AG04450 (cell line): ENCODE data around the gene RAB43. TPM values are rescaled to one million over a fixed set of nuclear protein-coding genes. Genes with fewer than 3 reads are reported as not detected.

ENCODE experiments used
- CTCF ChIA-PET: fragments of 300-600, 350-600 bp; formaldehyde crosslinking; extraction: SDS; loops from one replicate; lab custom pipeline; 2022; ENCODE audit warnings: antibody characterized with exemption, inconsistent platforms; lab: Charles Lee
- POLR2A ChIA-PET: fragments of 350-600 bp; formaldehyde crosslinking; extraction: SDS; loops from one replicate; lab custom pipeline; 2021; ENCODE audit warnings: antibody characterized with exemption, inconsistent platforms; lab: Yijun Ruan, JAX
- DNase-seq: peaks from one replicate; pipeline ENCODE4 v3.0.0-alpha.2; 2011; ENCODE audit warnings: low read depth, low spot score
- H3K27ac ChIP-seq: one replicate; pipeline ENCODE4 v1.5.1; 2012; ENCODE audit warnings: low read depth, low read length, control low read depth
- H3K27me3 ChIP-seq: one replicate; pipeline ENCODE4 v1.6.0; 2012; ENCODE audit warnings: low read length; ENCODE audit not compliant: control insufficient read depth, insufficient read depth
- H3K4me3 ChIP-seq: 2 replicates; pipeline ENCODE4 v1.5.1; 2011; ENCODE audit warnings: mild to moderate bottlenecking, low read depth, low read length, control low read depth
- H3K9me3 ChIP-seq: 2 replicates; pipeline ENCODE4 v1.5.1; 2012; ENCODE audit warnings: low read length; ENCODE audit not compliant: control insufficient read depth, insufficient read depth
- polyA plus RNA-seq: library from polyadenylated mRNA; depleted of rRNA; stranded (reverse); fragments of >200 nt; gene quantifications from 2 replicates; pipeline ENCODE4 v1.2.3, GENCODE V29; 2011
- TF ChIP-seq, protein P1 (sequence below): IDR thresholded peaks from 2 replicates; pipeline ENCODE4 v1.5.1; 2011; ENCODE audit warnings: low read depth, low read length, control low read depth, inconsistent platforms

Gene RAB43
- polyA plus RNA-seq, 1 experiment: 6.9 TPM

- POLR2A ChIA-PET: interaction anchor here (1.6 kb wide), 1 partner anchor 12 kb away, joined by 3 read pairs; no protein-coding TSS in a partner anchor
- CTCF ChIA-PET: interaction anchor here (0.8 kb wide), 1 partner anchor 162 kb away, joined by 3 read pairs; no protein-coding TSS in a partner anchor
- no peaks in the 10 kb centered on the region for H3K9me3 ChIP-seq
Measured at GRCh38 chr3:129132097-129132866, 10.7 kb upstream of the RAB43 start.

GRCh38 chr3:129131465-129132088 lies 10.0 kb upstream of the RAB43 start:
- Histone ChIP-seq H3K27me3 (no peaks in the 10 kb centered on the region), H3K4me3 (no peak overlapping the region), H3K9me3 (no peaks in the 10 kb centered on the region), H3K27ac (no peak overlapping the region)
- POLR2A ChIA-PET: interaction anchor here (1.6 kb wide), 1 partner anchor 11 kb away, joined by 3 read pairs; no protein-coding TSS in a partner anchor
- CTCF ChIA-PET: interaction anchor here (0.8 kb wide), 1 partner anchor 76 kb away, joined by 3 read pairs; no protein-coding TSS in a partner anchor
- TF ChIP-seq, protein P1, sequence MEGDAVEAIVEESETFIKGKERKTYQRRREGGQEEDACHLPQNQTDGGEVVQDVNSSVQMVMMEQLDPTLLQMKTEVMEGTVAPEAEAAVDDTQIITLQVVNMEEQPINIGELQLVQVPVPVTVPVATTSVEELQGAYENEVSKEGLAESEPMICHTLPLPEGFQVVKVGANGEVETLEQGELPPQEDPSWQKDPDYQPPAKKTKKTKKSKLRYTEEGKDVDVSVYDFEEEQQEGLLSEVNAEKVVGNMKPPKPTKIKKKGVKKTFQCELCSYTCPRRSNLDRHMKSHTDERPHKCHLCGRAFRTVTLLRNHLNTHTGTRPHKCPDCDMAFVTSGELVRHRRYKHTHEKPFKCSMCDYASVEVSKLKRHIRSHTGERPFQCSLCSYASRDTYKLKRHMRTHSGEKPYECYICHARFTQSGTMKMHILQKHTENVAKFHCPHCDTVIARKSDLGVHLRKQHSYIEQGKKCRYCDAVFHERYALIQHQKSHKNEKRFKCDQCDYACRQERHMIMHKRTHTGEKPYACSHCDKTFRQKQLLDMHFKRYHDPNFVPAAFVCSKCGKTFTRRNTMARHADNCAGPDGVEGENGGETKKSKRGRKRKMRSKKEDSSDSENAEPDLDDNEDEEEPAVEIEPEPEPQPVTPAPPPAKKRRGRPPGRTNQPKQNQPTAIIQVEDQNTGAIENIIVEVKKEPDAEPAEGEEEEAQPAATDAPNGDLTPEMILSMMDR: no peak
- no peak for DNase-seq

More at GRCh38 chr3:129132097-129132866, 10.7 kb upstream of the RAB43 start:
- DNase-seq: no peak
- Histone ChIP-seq H3K27me3 (no peaks in the 10 kb centered on the region), H3K27ac (no peak overlapping the region), H3K4me3 (no peak overlapping the region)
- TF ChIP-seq, protein P1: no peak

GRCh38 chr3:129130291-129130813 lies 8.7 kb upstream of the RAB43 start:
- ChIA-PET CTCF (no interaction called here), POLR2A (no interaction called here)
- H3K4me3 ChIP-seq: no peak overlapping the region
- TF ChIP-seq, protein P1: no peak
- no peaks in the 10 kb centered on the region for H3K9me3 ChIP-seq
- no peak overlapping the region for H3K27ac ChIP-seq
- no peaks in the 10 kb centered on the region for H3K27me3 ChIP-seq
- DNase-seq: no peak

GRCh38 chr3:129128357-129129155 lies 7.0 kb upstream of the RAB43 start:
- ChIA-PET CTCF (no interaction called here), POLR2A (no interaction called here)
- no peak for DNase-seq
- TF ChIP-seq, protein P1: no peak
- Histone ChIP-seq H3K4me3 (no peak overlapping the region), H3K27ac (no peak overlapping the region), H3K27me3 (no peaks in the 10 kb centered on the region), H3K9me3 (no peaks in the 10 kb centered on the region)
